Measurements from ENCODE around the gene TRIM7.

Gene TRIM7

GRCh38 chr5:181233088-181233800, 28.2 kb upstream of the TRIM7 start:
- TF ChIP-seq CTCF (IDR thresholded peaks at IDR 0.05) = no peak
- Histone ChIP-seq H2AFZ (no peak overlapping the region), H3K27me3 (ENCODE audit: control insufficient read depth, insufficient read depth, low read length) (no peaks in the 10 kb centered on the region), H3K4me1 (peaks cover 8% of the 10 kb centered on the region), H3K79me2 (no peaks in the 10 kb centered on the region), H3K36me3 (ENCODE audit: control insufficient read depth, insufficient read depth, low read length) (no peaks in the 10 kb centered on the region), H3K4me3 (ENCODE audit: low read depth, low read length) (no peak overlapping the region), H3K9ac (no peak overlapping the region), H3K4me2 (ENCODE audit: low read length) (no peak overlapping the region), H3K27ac (peak overlapping the region; percentile 11), H3K9me3 (ENCODE audit: control insufficient read depth, low read length) (no peaks in the 10 kb centered on the region)

GRCh38 chr5:181232593-181232992, 27.6 kb upstream of the TRIM7 start:
- Histone ChIP-seq H3K36me3 (ENCODE audit: control insufficient read depth, insufficient read depth, low read length) (no peaks in the 10 kb centered on the region), H3K9ac (no peak overlapping the region), H3K4me1 (peaks cover 8% of the 10 kb centered on the region), H3K4me3 (ENCODE audit: low read depth, low read length) (no peak overlapping the region), H3K9me3 (ENCODE audit: control insufficient read depth, low read length) (no peaks in the 10 kb centered on the region), H2AFZ (no peak overlapping the region), H3K4me2 (ENCODE audit: low read length) (no peak overlapping the region), H3K79me2 (no peaks in the 10 kb centered on the region), H3K27ac (no peak overlapping the region), H3K27me3 (ENCODE audit: control insufficient read depth, insufficient read depth, low read length) (no peaks in the 10 kb centered on the region)
- TF ChIP-seq CTCF (IDR thresholded peaks at IDR 0.05) = no peak

- no peak for TF ChIP-seq CTCF (IDR thresholded peaks at IDR 0.05)
- H3K27ac ChIP-seq = no peak overlapping the region
- no peak overlapping the region for H2AFZ ChIP-seq
- H3K79me2 ChIP-seq = no peaks in the 10 kb centered on the region
- H3K9me3 ChIP-seq (ENCODE audit: control insufficient read depth, low read length) = no peaks in the 10 kb centered on the region
- H3K9ac ChIP-seq = no peak overlapping the region
- peaks cover 8% of the 10 kb centered on the region for H3K4me1 ChIP-seq
- no peaks in the 10 kb centered on the region for H3K36me3 ChIP-seq (ENCODE audit: control insufficient read depth, insufficient read depth, low read length)
- no peak overlapping the region for H3K4me2 ChIP-seq (ENCODE audit: low read length)
- H3K27me3 ChIP-seq (ENCODE audit: control insufficient read depth, insufficient read depth, low read length) = no peaks in the 10 kb centered on the region
- no peak overlapping the region for H3K4me3 ChIP-seq (ENCODE audit: low read depth, low read length)
Observed at GRCh38 chr5:181231432-181231831, 26.4 kb upstream of the TRIM7 start.

- Histone ChIP-seq H3K79me2 (no peaks in the 10 kb centered on the region), H3K36me3 (ENCODE audit: control insufficient read depth, insufficient read depth, low read length) (no peaks in the 10 kb centered on the region), H3K4me2 (ENCODE audit: low read length) (no peak overlapping the region), H2AFZ (no peak overlapping the region), H3K9ac (no peak overlapping the region), H3K4me1 (peaks cover 8% of the 10 kb centered on the region), H3K9me3 (ENCODE audit: control insufficient read depth, low read length) (no peaks in the 10 kb centered on the region), H3K27me3 (ENCODE audit: control insufficient read depth, insufficient read depth, low read length) (no peaks in the 10 kb centered on the region), H3K27ac (no peak overlapping the region), H3K4me3 (ENCODE audit: low read depth, low read length) (no peak overlapping the region)
- no peak for TF ChIP-seq CTCF (IDR thresholded peaks at IDR 0.05)
Observed at GRCh38 chr5:181230551-181230950, 25.6 kb upstream of the TRIM7 start.

GRCh38 chr5:181229996-181230395, 25.0 kb upstream of the TRIM7 start:
- no peak overlapping the region for H3K4me3 ChIP-seq (ENCODE audit: low read depth, low read length)
- TF ChIP-seq CTCF (IDR thresholded peaks at IDR 0.05) = no peak
- no peaks in the 10 kb centered on the region for H3K36me3 ChIP-seq (ENCODE audit: control insufficient read depth, insufficient read depth, low read length)

More at GRCh38 chr5:181229996-181230395, 25.0 kb upstream of the TRIM7 start:
- Histone ChIP-seq H3K4me1 (peaks cover 7% of the 10 kb centered on the region), H3K27ac (no peak overlapping the region), H3K9ac (no peak overlapping the region), H3K27me3 (ENCODE audit: control insufficient read depth, insufficient read depth, low read length) (no peaks in the 10 kb centered on the region), H3K9me3 (ENCODE audit: control insufficient read depth, low read length) (no peaks in the 10 kb centered on the region), H2AFZ (no peak overlapping the region), H3K4me2 (ENCODE audit: low read length) (no peak overlapping the region), H3K79me2 (no peaks in the 10 kb centered on the region)
